ENCODE results near the gene MACF1.
"Not testable (repeated sequence)": the region's sequence is repeated elsewhere in the genome, so short reads cannot be mapped to it uniquely, and the experiment has no call there.

Gene MACF1

DNA sequence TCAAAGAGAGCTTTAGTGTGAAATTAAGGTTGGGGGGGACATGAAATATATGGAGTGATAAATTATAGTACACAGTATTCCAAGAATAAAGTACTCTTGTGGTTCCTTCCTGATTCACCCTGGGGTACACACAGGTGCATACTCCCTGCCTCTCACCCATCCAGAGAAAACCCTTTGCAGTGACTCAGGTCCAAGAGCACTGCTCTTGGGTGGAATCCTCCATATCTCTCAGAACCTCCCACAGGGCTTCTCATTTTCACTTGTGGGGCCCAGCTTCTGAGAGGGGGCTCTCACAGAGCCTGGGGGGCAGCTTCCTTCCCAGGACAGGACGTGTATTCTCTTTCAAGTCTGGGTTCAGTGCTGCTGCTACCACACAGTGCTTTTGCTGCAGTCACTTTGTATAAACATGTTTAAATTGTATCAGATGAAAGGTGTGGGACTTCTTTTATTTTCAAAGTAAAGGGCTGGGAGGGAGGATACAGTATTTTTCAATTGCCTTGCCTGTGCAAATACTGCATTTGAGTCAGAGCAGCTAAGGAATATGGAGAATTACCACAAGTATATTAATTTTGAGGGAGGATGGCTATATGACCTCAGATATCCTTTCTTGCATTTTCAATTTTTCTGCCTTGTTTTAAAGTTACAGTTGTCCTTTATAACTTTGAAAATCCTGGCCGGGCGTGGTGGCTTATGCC, 262.1 kb downstream of the MACF1 start:
- no peak for DNase-seq (ENCODE audit: low spot score)

DNA sequence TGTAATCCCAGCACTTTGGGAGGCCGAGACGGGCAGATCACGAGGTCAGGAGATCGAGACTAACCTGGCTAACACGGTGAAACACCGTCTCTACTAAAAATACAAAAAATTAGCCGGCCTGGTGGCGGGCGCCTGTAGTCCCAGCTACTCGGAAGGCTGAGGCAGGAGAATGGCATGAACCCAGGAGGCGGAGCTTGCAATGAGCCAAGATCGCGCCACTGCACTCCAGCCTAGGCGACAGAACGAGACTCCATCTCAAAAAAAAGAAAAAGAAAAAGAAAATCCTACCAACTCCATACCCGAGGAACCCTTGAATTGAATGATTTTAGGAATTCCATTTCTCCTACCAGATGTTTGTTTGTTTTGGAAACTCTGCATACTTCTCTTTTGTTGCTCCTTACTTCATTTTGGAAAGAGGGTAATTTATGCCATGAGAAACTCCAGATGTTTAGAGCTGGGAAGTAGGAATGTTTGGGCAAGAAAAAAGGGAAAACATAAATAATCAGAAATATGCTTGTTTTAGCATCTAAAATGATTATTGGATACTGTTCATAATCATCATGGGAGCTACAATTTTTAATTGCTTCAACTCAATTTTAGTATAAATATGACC, 262.7 kb downstream of the MACF1 start:
- DNase-seq (ENCODE audit: low spot score) = not testable (repeated sequence)

DNA sequence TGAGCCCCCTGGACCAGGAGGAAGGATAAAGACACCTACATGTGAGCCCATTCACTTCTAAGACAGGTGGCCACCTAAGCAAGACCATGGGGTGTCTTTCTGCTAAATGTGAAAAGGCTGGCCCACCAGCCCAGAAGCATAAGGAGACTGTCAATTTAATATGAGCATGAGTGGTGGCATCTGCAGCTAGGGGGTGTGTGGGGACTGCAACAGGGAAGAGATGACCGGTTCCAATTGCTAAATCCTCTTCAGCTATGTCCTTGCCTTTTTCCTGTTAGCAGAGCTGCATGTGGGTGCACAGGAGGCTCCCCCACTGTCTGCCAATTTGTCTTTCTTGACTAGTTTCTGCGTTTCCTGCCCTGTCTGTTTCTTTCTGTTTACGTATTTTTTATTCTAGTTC, 264.7 kb downstream of the MACF1 start:
- DNase-seq (ENCODE audit: low spot score) = no peak

DNA sequence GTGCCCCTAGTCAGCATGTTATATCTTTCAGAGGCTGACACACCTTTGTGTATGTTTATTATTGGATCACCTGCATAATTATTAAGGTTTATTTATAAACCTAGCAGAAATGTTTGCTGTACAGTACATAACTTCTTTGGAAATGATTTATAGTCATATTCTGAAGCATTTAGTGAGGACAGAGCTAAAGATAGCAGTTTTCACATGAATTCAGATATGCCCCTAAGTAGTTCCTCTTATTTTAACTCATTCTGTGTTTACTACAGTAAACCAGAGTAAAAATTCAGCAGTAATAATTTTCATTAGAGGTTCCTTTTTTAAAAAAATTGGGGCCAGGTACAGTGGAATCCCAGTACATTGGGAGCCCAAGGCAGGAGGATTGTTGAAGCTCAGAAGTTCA, 265.5 kb downstream of the MACF1 start:
- no peak for DNase-seq (ENCODE audit: low spot score)

DNA sequence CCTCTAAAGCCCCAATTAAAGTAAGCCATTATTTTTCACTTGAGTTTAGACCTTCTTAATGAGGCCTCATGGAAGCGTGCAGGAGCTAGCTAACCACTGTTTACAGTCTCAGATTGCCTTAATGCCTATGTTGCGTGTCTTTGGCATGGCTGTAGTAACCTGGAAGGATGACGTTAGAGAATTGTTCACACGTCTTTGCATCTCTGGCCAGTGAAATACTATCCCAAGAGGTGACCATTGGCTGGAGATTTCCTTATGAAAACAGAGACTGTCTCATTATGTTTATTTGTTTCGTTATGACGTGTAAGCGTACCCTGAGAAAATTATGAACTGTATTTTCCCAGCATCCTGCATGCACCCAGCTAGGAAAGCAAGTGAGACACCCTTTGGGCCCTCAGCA, 268.3 kb downstream of the MACF1 start:
- no peak for DNase-seq (ENCODE audit: low spot score)

DNA sequence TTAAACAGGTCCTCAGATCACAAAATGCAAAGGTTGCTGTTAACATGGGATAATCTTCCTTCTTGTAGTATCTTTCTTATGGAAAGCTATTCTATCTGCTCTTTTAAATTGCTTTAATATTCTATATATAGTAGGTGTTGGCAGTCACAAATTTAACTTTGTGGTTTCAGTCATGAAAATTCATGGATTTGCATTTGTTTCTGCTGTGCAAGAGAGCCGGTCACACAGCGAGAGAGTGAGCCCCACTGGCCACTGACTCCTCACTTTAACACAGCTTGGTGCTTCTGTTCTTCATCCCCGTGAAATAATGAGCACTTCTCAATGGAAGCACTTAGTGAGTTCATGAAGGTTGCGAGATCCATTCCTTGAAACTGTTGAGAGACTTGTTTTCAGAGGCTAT, 268.8 kb downstream of the MACF1 start:
- no peak for DNase-seq (ENCODE audit: low spot score)

DNA sequence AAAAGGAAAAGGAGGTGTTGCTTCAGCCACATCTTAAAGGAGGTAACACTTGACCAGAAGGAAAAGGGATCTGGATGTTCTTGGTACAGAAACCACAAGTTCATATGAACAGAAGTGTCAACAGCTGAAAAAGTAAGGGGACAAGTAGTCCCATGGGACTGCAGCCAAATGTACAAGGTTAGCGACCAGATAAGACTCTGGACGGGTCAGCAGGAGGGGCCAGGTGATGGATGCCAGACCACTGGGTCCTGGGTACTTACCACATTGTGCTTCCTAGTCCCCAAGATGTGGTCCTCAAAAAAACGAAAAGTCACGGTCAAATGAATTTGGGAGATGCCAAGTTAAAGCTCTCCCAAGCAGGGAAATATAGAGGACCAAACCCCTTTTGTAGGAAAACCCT, 270.3 kb downstream of the MACF1 start:
- no peak for DNase-seq (ENCODE audit: low spot score)

DNA sequence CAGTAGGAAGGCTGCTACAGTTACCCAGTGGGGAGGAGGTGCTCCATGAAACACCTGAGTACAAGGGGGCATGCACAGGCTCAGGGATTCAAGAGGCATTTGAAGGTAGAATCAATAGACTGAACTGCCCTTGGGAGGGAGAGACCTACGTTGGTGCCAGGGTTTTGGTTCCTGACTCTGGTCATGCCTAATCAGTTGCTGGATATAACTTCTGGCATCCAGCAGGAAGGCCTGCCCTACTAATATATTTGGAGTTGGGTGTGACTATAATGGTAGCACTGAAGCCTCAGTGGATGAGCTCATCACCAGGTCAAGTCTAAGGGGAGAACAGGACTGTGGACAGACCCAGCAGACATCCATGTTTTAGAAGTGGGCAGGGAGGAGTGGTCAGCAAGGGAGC, 271.1 kb downstream of the MACF1 start:
- not testable (repeated sequence) for DNase-seq (ENCODE audit: low spot score)

DNA sequence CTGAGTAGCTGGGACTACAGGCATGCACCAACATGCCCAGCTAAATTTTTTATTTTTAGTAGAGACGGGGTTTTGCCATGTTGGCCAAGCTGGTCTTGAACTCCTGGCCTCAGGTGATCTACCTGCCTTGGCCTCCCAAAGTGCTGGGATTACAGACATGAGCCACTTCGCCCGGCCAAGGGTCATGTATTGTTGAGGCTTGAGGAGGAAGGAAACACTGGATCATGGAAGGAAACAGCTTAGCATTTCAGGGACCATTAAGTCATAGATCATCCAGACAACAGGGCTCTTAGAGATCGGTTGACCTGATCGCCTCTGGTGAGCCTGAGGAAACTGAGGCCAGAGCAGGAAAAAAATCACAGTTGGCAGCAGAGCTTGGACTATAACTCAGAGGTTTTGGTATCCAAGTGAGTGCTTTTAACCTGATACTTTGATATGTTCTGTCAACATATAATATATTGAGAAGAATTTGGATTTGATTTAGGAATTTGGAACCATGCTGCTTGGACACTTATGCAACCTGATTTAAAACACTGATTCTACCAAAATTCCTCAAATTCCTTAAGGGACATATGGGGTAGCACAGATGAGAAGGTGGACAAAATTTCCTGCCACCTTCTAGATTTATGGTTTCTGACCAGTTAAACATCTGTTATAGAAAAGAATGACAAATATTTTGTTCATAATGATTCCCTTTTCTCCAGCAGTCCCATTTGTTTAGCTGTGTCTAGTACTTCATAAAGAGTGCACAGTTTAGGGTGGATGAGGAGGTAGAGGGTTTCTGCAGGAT, 273.8 kb downstream of the MACF1 start:
- no peak for DNase-seq (ENCODE audit: low spot score)

DNA sequence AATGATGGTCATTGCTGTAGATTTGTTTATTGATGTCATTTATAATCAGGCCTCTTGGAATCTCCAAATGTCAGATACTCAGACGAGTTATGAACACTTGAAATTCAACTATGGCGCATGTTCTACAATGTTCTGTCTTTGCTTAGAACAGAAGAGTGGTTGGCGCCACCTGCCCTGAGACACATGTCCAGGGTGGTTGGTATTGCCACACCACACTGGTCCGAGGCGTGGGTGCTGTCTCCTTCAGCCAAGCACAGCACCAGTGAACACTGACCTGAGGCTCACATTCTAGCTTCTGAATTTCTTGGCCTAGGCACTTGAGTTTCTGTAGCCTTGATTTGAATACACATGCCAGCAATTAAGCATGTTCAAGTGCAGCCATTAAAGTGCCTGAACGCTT, 276.8 kb downstream of the MACF1 start:
- no peak for DNase-seq (ENCODE audit: low spot score)

DNA sequence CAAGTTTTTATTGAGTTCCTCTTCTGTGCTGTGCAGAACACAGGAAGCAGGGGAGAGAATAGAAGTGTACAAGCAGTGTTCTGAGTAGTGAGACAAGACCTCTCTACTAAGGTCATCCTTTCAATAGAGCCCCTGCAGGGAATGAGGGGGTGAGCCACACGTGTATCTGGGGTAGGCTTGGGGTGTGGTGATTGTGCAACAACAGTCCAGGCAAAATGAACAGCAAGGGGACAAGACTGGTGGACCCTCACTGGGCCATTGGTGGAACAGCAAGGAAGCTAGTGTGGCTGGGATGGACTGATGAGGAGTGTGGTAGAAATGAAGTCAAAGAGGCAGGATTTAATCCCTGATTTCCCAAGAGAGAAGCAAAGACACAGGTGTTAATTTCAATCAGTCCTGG, 278.8 kb downstream of the MACF1 start:
- DNase-seq (ENCODE audit: low spot score) = no peak

DNA sequence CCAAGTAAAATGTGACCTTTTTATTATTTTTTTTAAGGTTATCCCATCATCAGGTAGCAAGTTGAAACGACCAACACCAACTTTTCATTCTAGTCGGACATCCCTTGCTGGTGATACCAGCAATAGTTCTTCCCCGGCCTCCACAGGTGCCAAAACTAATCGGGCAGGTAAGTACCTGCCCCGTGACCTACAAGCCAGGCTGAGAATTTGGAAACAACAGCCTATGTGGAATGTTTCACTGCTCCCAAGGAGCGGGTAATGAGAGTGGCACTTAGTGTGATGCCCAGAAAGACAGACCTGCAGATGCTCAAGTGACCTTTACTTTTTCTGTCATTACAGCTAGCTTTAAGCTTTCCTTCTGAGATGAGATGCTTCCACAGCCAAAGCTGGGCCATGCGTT, 280.1 kb downstream of the MACF1 start:
- no peak for DNase-seq (ENCODE audit: low spot score)

DNA sequence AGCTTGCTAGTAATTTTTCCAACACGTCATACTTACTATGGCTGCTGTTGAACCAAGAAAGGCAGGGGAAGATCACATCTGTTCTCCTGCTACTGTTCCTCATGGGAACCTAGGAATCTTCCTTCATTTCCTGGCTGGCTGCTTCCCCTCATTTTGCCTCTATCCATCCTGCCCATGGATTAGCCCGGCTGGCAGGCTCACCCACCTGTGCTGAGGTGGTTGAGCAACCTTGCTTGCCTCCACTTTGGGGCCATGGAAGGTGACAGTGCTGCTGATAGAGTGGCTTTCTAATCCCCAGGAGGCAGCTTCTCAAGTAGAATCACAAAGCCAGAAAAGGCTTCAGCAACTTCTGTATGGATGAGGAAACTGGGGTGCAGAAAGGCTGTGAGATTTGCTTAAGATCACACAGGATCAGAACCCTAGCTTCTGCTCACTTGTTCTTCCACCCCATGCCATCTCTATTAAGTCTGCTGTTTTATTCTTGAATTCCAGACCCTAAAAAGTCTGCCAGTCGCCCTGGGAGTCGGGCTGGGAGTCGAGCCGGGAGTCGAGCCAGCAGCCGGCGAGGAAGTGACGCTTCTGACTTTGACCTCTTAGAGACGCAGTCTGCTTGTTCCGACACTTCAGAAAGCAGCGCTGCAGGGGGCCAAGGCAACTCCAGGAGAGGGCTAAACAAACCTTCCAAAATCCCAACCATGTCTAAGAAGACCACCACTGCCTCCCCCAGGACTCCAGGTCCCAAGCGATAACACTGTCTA, 280.7 kb downstream of the MACF1 start:
- DNase-seq (ENCODE audit: low spot score) = no peak

DNA sequence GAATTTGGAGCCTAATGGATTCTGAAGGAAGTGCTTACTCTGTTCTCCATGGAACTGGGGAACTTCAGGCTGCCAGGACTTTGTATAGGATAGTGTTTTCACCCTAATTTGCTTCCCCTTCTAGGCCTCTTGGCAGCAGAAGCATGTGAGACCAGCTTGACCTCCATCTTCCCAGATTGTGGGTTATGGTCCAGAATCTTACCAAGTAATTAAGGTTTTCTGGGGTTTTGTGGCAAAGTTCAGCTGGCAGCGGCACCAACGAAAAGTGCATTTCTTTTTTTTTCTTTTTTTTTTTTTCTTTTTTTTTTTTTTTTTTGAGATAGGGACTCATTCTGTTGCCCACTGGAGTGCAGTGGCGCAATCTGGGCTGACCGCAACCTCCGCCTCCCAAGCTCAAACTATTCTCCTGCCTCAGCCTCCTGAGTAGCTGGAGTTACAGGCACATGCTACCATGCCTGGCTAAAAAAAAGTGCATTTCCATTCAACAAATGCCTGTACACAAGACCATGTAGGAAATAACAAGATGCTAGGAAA, 283.6 kb downstream of the MACF1 start:
- DNase-seq (ENCODE audit: low spot score) = no peak

DNA sequence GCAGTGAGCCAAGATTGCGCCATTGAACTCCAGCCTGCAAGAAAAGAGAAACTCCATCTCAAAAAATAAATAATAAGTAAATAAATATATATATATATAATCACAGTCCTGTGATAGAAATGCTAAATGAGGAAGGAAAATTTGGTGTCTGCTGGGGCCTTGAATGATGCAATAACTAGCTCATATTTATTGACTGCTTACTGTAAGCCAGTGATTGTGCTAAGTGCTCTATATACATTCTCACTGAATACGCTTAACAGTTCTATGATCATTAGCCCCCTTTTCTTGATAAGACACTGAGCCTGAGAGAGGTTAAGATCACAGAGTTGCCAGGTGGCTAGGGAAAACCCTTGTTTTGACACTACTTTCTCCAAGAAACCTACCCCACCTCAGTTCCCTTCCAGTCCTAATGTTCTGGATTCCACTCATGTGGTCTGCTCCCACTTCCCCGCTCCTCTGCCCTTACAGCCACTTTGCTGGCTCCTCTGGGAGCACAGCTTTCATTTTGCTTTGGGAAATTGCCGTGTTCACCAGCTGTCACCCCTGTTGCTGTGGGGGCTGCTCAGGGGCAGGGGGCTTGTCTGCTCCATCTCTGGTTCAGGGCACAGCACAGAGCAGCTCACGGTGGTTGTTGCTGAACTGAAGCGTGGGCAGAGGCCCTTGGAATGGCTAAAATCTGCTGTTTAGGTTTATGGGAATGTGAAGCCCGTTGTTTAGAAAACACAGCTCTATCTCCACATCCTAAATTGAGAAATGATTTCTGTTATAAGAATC, 284.5 kb downstream of the MACF1 start:
- no peak for DNase-seq (ENCODE audit: low spot score)

DNA sequence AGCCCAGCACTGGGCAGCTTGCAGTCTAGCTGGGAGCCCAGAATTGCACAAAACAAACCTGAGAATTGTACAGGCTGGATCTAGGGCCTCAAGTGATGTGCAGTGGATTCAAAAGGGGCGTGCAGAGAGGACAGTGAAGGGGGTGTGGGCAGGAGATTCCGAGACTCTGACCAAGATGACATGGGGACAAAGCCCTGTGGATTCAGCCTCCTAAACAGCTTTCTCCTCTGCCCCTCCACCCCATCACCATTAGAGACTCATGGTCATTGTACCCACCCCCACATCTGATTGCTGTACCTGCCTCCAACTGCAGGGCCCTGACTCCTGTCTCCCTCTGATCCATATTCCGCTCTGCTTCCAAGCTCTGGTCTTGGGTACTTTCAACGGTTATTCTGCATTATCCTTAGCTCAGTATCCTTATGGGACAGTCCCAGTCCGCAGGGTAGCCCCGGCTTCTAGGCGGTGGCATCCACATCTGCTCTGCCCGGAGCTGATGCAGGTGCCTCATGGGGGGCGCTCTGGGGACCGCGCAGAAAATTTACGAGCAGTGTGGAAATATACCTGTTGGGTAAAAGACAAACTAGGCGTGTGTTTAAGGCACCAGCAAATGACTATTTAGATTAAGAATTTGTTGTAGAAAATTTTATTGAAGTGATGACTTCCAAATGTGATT, 285.2 kb downstream of the MACF1 start:
- DNase-seq (ENCODE audit: low spot score) = no peak

DNA sequence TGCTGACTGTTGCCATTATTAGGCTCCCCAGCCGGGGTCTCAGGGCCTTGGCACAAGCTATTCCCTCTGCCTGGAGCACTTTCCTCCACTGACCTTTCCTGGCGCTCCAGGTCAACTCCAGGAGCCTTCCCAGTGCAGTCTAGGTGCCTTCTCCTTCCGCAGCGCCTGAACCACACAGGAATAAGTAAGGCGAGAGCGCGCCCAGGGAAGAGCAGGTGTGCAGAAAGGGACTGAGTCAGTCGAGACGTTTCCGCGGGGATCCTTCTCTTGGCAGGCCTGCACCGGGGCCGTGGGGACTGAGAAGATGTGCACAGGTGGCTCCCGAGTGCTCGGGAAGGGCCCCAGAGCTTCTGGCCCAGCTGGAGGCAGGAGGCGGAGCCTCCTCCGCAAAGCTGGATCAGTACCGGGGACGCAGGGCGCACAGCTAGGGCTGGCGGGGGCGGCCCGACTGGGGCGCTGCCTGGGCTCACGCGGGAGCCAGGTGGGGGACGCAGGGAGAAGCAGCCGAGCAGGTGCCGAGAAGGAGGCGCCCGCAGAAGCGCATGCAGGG, 286.2 kb downstream of the MACF1 start:
- DNase-seq (ENCODE audit: low spot score) = no peak

DNA sequence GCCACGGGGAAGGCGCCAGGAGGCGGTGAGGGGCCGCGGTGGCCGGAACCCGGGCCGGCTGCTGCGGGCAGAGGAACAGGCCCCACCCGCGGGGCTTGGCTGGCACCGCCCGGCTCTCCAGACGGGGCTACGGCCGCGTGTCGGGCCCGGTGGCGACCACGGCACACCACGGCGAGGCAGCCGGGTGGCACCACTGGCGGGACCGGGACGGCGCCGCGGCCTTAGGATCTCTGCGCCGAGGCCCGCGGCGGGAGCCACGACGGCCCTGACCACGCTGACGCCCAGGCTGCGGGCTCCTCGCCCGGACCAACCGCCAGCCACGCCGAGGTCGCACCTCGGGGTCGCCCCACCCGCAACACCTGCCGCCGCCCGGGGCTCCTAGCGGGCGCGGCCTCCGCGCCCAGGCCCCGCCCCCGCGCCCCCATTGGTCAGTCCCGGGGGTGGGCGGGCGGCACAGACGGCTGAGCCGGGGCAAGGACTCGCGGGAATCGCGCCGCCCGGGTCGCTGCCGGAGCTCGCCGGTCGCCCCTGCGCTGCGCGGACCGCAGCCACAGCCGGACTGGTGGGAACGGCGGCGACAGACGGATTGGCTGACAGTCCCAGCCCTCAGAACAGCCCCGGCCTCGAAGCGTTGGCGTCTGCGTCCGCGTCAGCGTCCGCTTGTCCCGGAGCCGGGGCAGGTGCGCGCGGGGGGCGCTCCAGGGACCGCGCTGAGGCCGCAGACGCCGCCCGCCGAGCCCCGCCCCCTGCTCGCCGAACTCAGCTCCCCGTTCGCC, 286.8 kb downstream of the MACF1 start, which contains the start of gene BMP8A:
BMP8A (plus strand) TSS at position 491 of the 776 bp plus-strand sequence. CDS start 356 bp downstream, outside the sequence.
- DNase-seq (ENCODE audit: low spot score) = peak; percentile 85
